ENCODE measurements around the gene GPR171.
A peak's percentile ranks its signal among the peaks of the same experiment; 100 is the strongest.
"Not testable (repeated sequence)": the region's sequence is repeated elsewhere in the genome, so short reads cannot be mapped to it uniquely, and the experiment has no call there.

GPR171 gene

DNA sequence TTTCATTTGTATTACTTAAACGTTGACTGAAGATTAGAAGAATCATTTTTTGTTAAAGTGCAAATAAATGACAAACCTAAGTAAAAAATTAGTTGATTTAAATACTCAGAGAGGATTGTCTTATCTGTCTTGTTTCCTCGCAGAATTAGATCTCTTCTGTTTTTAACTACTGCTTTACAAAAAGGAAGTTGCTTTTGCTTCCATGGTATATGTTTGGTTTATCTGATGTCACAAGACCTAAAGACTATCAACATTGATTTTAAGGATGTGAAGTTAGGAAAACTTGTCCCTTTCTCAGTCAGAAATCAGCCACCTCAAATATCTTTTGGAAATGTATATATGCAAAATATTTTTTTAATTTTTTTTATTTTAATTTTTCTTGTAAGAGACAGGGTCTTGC lies 28.7 kb downstream of the GPR171 start:
- no peak for DNase-seq (ENCODE audit: low read depth)

DNA sequence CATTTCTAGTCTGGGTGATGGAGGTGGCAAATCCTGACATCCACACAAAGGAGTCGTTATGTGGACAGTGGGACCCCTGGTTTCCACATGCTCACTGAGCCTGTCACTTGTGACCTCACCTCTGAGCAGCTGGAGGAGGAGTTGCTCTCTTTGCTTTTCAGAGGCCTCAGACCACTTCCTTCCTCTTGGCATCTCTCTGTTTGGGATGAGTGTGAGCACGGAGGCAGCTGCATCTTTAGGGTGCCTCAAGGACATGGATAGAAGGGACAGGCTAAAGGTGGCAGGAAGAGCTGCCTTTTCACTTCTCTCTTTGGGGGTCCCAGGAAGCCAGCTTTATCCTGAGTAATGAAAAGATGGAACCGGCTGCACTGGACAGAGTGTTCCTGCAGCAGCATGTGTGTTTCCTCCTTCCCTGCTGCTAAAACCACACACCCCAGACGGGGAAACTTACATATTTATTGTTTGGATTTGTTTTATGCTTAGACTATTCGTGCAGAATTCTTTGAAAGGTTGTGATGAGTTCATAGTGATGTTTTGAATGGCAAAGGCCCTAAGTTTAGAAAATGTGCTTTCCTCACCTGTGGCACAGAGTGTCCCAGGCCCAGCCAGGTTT lies 31.8 kb downstream of the GPR171 start:
- DNase-seq (ENCODE audit: low read depth), result peak; percentile 30

DNA sequence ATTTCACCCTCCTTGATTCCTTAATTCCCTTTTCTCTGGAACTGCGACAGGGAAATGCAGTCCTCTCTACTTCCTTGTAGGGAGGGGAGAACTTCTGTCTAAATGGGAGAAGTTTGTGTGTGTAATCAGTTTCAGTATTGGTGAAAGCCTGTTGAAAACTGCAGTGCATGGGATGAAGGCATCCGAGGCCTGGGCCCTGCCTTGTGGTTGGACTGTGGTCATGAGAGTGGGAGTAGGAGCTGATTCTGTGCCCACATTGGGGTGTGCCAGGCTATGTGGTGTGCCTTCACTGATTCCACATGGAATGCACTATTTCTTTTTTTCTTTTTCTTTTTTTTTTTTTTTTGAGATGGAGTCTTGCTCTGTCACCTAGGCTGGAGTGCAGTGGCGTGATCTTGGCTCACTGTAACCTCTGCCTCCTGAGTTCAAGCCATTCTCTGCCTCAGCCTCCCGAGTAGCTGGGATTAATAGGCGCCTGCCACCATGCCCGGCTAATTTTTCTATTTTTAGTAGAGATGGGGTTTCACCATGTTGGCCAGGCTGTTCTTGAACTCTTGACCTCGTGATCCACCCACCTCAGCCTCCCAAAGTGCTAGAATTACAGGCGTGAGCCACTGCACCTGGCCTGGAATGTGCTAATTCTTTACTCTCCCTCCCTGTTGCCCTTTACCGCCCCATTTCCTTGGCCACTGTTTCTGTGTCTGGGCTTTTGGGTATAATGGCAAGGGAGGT lies 32.9 kb downstream of the GPR171 start:
- DNase-seq (ENCODE audit: low read depth), result not testable (repeated sequence)

DNA sequence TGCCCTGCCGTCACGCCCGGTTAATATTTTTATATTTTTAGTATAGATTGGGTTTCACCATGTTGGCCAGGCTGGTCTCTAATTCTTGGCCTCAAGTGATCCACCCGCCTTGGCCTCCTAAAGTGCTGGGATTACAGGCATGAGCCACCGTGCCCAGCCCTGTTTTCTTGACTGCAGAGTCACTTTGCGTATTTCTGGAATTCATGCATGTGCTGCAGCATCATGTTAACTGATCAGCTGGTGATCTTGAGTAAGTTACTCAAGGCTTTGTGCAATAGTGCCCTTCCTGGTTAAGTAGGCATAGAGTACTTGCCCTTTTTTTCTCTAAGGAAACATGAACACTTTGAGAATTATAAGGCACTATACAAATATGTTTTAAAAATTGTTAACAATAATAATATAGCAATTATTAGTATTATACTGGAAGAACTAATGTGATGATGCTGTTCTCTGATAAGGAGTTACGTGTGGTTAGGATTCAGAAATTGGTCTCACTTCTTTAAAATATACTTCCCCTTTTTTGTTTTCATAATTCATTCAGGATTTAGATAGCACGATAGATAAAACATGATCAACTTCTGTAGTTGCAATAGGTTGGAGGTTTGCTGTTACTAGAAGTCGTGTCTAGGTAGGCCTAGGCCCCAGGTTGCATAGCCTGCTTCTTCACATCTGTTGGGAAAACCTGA lies 33.6 kb downstream of the GPR171 start:
- DNase-seq (ENCODE audit: low read depth), result no peak

GRCh38 chr3:151168269-151169094 lies 34.5 kb downstream of the GPR171 start:
- DNase-seq (ENCODE audit: low read depth), result peak; percentile 74

DNA sequence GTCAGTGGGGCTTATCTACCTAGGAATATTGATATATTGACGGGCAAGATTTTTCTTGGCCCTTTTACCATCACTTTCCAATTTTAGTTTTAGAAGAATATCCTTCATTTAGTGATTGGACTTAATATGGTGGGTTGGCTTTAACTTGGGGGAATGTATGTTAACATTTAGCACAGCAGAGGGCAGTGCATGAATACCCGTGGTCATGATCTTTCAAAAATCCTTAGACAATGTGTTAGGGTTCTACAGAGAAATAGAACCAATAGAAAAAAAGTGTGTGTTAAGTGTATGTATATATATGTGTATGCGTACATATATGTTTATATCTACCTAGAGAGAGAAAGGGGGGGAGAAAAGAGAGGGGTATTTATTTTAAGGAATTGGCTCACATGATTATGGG lies 36.9 kb downstream of the GPR171 start:
- DNase-seq (ENCODE audit: low read depth), result peak; percentile 28

- no peak for DNase-seq (ENCODE audit: low read depth)
Observed at GRCh38 chr3:151165226-151165625, 37.8 kb downstream of the GPR171 start.

- DNase-seq (ENCODE audit: low read depth), result no peak
Observed at GRCh38 chr3:151159806-151160205, 43.2 kb downstream of the GPR171 start.

- peak; percentile 78 for DNase-seq (ENCODE audit: low read depth)
Observed at GRCh38 chr3:151156618-151157216, 46.3 kb downstream of the GPR171 start.

GRCh38 chr3:151155409-151156128 lies 47.4 kb downstream of the GPR171 start:
- DNase-seq (ENCODE audit: low read depth), result no peak

DNA sequence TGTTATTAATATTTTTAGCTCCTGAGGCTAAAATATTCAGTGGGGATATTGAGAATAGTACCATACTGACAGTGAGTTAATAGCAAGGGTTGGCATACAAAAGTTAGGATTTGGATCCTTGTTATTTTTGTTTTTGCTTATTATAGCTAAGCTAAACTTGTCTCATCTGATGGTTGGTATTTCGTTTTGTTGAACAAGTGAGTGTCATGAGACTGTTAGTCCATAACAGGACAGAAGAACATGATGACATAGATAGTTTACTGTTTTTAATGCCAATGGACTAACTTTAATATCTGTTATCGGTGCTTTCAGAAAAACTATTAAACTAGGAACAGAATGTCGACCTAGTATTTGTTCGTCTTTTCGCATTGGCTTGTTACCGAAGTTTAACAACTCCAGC lies 48.5 kb downstream of the GPR171 start:
- no peak for DNase-seq (ENCODE audit: low read depth)

- no peak for DNase-seq (ENCODE audit: low read depth)
Observed at GRCh38 chr3:151152455-151153079, 50.4 kb downstream of the GPR171 start.

Measured in ELR (cell line).